Ishikawa (cell line): ENCODE results near the gene PPME1.

Experiments
- CEBPB ChIP-seq: IDR thresholded peaks from 2 replicates; pipeline ENCODE4 v1.6.1; 2012
- CREB1 ChIP-seq: IDR thresholded peaks from 2 replicates; pipeline ENCODE4 v1.6.1; 2012; ENCODE audit warnings: low read depth
- EGR1 ChIP-seq: IDR thresholded peaks from 2 replicates; pipeline ENCODE4 v1.6.1; 2012
- EP300 ChIP-seq: IDR thresholded peaks from 2 replicates; pipeline ENCODE4 v1.6.1; 2012; ENCODE audit warnings: borderline replicate concordance
- FOXM1 ChIP-seq: IDR thresholded peaks from 2 replicates; pipeline ENCODE4 v1.6.1; 2012; ENCODE audit warnings: low read depth, borderline replicate concordance
- MAX ChIP-seq: IDR thresholded peaks from 2 replicates; pipeline ENCODE4 v1.6.1; 2012
- NFIC ChIP-seq: IDR thresholded peaks from 2 replicates; pipeline ENCODE4 v1.6.1; 2012
- RAD21 ChIP-seq: IDR thresholded peaks from 2 replicates; pipeline ENCODE4 v1.6.1; 2012; ENCODE audit warnings: low read depth
- TAF1 ChIP-seq: IDR thresholded peaks from 2 replicates; pipeline ENCODE4 v1.6.1; 2012; ENCODE audit warnings: low read depth, mild to moderate bottlenecking
- TCF12 ChIP-seq: IDR thresholded peaks from 2 replicates; pipeline ENCODE4 v1.6.1; 2012; ENCODE audit warnings: low read depth
- TEAD4 ChIP-seq: IDR thresholded peaks from 2 replicates; pipeline ENCODE4 v1.6.1; 2012
- USF1 ChIP-seq: IDR thresholded peaks from 2 replicates; pipeline ENCODE4 v1.6.1; 2012
- YY1 ChIP-seq: IDR thresholded peaks from 2 replicates; pipeline ENCODE4 v1.6.1; 2012; ENCODE audit warnings: low read depth
- ZBTB7A ChIP-seq: IDR thresholded peaks from 2 replicates; pipeline ENCODE4 v1.6.1; 2012; ENCODE audit warnings: low read depth
- TF ChIP-seq, protein P1 (sequence below): IDR thresholded peaks from 2 replicates; pipeline ENCODE4 v1.6.1; 2012; ENCODE audit warnings: low read depth, mild to moderate bottlenecking

PPME1 gene

GRCh38 chr11:74132833-74133232 lies 38.3 kb upstream of the PPME1 start:
- TF ChIP-seq, protein P1, sequence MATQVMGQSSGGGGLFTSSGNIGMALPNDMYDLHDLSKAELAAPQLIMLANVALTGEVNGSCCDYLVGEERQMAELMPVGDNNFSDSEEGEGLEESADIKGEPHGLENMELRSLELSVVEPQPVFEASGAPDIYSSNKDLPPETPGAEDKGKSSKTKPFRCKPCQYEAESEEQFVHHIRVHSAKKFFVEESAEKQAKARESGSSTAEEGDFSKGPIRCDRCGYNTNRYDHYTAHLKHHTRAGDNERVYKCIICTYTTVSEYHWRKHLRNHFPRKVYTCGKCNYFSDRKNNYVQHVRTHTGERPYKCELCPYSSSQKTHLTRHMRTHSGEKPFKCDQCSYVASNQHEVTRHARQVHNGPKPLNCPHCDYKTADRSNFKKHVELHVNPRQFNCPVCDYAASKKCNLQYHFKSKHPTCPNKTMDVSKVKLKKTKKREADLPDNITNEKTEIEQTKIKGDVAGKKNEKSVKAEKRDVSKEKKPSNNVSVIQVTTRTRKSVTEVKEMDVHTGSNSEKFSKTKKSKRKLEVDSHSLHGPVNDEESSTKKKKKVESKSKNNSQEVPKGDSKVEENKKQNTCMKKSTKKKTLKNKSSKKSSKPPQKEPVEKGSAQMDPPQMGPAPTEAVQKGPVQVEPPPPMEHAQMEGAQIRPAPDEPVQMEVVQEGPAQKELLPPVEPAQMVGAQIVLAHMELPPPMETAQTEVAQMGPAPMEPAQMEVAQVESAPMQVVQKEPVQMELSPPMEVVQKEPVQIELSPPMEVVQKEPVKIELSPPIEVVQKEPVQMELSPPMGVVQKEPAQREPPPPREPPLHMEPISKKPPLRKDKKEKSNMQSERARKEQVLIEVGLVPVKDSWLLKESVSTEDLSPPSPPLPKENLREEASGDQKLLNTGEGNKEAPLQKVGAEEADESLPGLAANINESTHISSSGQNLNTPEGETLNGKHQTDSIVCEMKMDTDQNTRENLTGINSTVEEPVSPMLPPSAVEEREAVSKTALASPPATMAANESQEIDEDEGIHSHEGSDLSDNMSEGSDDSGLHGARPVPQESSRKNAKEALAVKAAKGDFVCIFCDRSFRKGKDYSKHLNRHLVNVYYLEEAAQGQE, result no peak
- TF ChIP-seq TCF12, result no peak
- no peak for TF ChIP-seq USF1
- TF ChIP-seq EGR1, result no peak

DNA sequence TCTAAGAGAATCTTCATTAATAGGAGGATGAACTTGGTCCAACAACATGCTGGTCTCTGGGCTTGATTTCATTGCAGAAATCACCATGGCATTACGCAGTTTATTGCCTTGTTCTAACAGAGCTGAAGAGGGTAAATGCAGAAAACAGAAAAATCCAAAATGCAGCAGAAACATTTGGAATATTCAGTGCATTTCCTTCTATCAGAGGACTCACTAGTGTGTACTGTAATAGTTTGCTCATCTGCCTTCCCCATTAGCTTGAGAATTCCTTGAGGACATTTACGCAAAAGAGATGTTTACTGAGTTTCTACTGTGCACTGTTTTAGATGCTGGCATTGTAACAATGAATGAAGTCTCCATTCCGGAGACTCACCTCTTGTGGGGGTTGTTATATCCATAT lies 37.7 kb upstream of the PPME1 start:
- TF ChIP-seq ZBTB7A, result no peak
- TF ChIP-seq TEAD4, result no peak
- TF ChIP-seq NFIC, result no peak
- TF ChIP-seq YY1, result no peak
- no peak for TF ChIP-seq FOXM1
- TF ChIP-seq EP300, result no peak
- TF ChIP-seq TAF1, result no peak
- no peak for TF ChIP-seq EGR1
- TF ChIP-seq TCF12, result no peak
- TF ChIP-seq, protein P1, result no peak
- no peak for TF ChIP-seq CEBPB
- TF ChIP-seq USF1, result no peak
- no peak for TF ChIP-seq MAX
- TF ChIP-seq RAD21, result no peak
- no peak for TF ChIP-seq CREB1

DNA sequence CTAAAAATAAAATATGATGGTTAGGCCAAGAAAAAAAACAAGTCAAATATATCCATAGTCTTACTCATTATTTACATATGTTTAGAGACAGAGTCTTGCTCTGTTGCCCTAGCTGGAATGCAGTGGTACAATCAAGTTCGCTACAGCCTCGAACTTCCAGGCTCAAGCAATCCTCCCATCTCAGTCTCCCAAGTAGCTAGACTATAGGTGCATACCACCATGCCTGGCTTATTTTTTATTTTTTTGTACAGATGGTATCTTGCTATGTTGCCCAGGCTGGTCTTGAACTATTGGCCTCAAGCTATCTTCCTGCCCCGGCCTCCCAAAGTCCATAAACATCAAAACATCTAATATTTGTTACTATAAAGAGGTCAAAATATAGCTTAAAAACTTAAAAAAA lies 36.4 kb upstream of the PPME1 start:
- TF ChIP-seq TEAD4 (no peak), EP300 (no peak), MAX (no peak), TAF1 (no peak), USF1 (no peak), CREB1 (no peak), TCF12 (no peak), CEBPB (no peak), YY1 (no peak)
- TF ChIP-seq, protein P1, result no peak

- TF ChIP-seq RAD21, result no peak
- no peak for TF ChIP-seq YY1
- TF ChIP-seq USF1, result no peak
- TF ChIP-seq EGR1, result no peak
- TF ChIP-seq ZBTB7A, result no peak
- TF ChIP-seq TAF1, result no peak
- no peak for TF ChIP-seq EP300
- TF ChIP-seq CREB1, result no peak
- TF ChIP-seq FOXM1, result no peak
- no peak for TF ChIP-seq TCF12
- no peak for TF ChIP-seq CEBPB
- no peak for TF ChIP-seq NFIC
- TF ChIP-seq TEAD4, result no peak
- no peak for TF ChIP-seq MAX
- TF ChIP-seq, protein P1, result no peak
Observed at GRCh38 chr11:74135127-74135840, 35.8 kb upstream of the PPME1 start.
